ENCODE measurements around the gene SDCBP2. TPM values are rescaled to one million over a fixed set of nuclear protein-coding genes. Genes with fewer than 3 reads are reported as not detected.
A peak's percentile ranks its signal among the peaks of the same experiment; 100 is the strongest.

Gene SDCBP2
- polyA plus RNA-seq, 2 of the 4 experiments (the other 2 are of a cell fraction): 0.35 to 0.58 TPM

DNA sequence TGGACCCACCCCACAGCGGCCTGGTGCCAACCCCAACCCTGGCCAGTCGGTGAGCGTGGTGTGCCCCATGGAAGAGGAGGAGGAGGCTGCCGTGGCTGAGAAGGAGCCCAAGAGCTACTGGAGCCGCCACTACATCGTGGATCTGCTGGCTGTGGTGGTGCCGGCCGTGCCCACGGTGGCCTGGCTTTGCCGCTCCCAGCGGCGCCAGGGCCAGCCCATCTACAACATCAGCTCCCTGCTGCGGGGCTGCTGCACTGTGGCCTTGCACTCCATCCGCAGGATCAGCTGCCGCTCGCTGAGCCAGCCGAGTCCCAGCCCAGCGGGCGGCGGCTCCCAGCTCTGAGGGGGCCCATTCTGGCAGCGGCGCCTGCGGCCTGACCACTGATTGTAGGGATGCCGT, 23.2 kb downstream of the SDCBP2 start (continued):
- TF ChIP-seq TP53 (CRISPR knock-in tag; IDR thresholded peaks at IDR 0.05): no peak
- TF ChIP-seq EP300 (IDR thresholded peaks at IDR 0.05): no peak
- no peak for TF ChIP-seq JUNB (IDR thresholded peaks at IDR 0.05)
- TF ChIP-seq HOXB5 (CRISPR knock-in tag; IDR thresholded peaks at IDR 0.05): no peak
- no peak for TF ChIP-seq POLR2AphosphoS2 (conservative IDR thresholded peaks at IDR 0.05; ENCODE audit: low read length)
- no peak for TF ChIP-seq CHD2 (IDR thresholded peaks at IDR 0.05; ENCODE audit: low read length, partially characterized antibody)
- no peak for TF ChIP-seq RNF2 (IDR thresholded peaks at IDR 0.05; ENCODE audit: borderline replicate concordance, low read depth)
- TF ChIP-seq, protein P1, sequence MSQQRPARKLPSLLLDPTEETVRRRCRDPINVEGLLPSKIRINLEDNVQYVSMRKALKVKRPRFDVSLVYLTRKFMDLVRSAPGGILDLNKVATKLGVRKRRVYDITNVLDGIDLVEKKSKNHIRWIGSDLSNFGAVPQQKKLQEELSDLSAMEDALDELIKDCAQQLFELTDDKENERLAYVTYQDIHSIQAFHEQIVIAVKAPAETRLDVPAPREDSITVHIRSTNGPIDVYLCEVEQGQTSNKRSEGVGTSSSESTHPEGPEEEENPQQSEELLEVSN (IDR thresholded peaks at IDR 0.05; ENCODE audit: borderline replicate concordance, low read depth): no peak

GRCh38 chr20:1304710-1305515, 24.0 kb downstream of the SDCBP2 start:
- H3K4me1 ChIP-seq: peaks cover 5% of the 10 kb centered on the region; the same call in 1 of the 3 replicates
- no peak overlapping the region for H3K4me3 ChIP-seq
- ATAC-seq (no peak), FAIRE-seq (no peak), DNase-seq (ENCODE audit: low read depth in 1 of 2, low spot score in 1 of 2) (no peak)
- no peak overlapping the region for H3K4me2 ChIP-seq
- POLR2A ChIA-PET: no interaction called here
- no peak overlapping the region for H3K27ac ChIP-seq
- 90% methylated on average over 28 of the region's 31 CpGs for WGBS (ENCODE audit: missing lambda C conversion rate)
- CTCF ChIA-PET: interaction anchor here (0.8 to 2.3 kb wide), 6 partner anchors 8 to 199 kb away, joined by 3 to 9 read pairs (median 3); no protein-coding TSS in a partner anchor
- H3K9me3 ChIP-seq: no peaks in the 10 kb centered on the region
- TF ChIP-seq FOSB (CRISPR knock-in tag; IDR thresholded peaks at IDR 0.05) (no peak), HOXA7 (CRISPR knock-in tag; IDR thresholded peaks at IDR 0.05) (no peak), CBX8 (IDR thresholded peaks at IDR 0.05) (no peak), TFCP2L1 (CRISPR knock-in tag; IDR thresholded peaks at IDR 0.05) (no peak), CTCF (IDR thresholded peaks at IDR 0.05) (no peak), JUNB (IDR thresholded peaks at IDR 0.05) (no peak)

- no peak for TF ChIP-seq GATA3 (IDR thresholded peaks at IDR 0.05; ENCODE audit: borderline replicate concordance)
- CTCF ChIA-PET: no interaction called here
Observed at GRCh38 chr20:1302685-1303541, 26.0 kb downstream of the SDCBP2 start.

GRCh38 chr20:1301031-1301529, 27.9 kb downstream of the SDCBP2 start:
- POLR2A ChIA-PET: no interaction called here
- 71% methylated on average over 9 of the region's 9 CpGs for WGBS (ENCODE audit: missing lambda C conversion rate)
- Histone ChIP-seq H3K4me2 (no peak overlapping the region), H3K4me1 (peaks cover 5% of the 10 kb centered on the region; the same call in 1 of the 3 replicates), H3K4me3 (no peak overlapping the region), H3K27ac (peak overlapping the region in 1 of 2 experiments; percentile 33; a peak in 1 of 6 replicates), H3K9me3 (no peaks in the 10 kb centered on the region)
- TF ChIP-seq EHMT2 (IDR thresholded peaks at IDR 0.05; ENCODE audit: low read depth) (no peak), KDM1A (IDR thresholded peaks at IDR 0.05; ENCODE audit: low read depth) (no peak), SMC3 (IDR thresholded peaks at IDR 0.05) (no peak), HDAC2 (IDR thresholded peaks at IDR 0.05) (no peak), CBX2 (IDR thresholded peaks at IDR 0.05; ENCODE audit: borderline replicate concordance, low read depth) (no peak), CBX8 (IDR thresholded peaks at IDR 0.05) (no peak), HEYL (CRISPR knock-in tag; IDR thresholded peaks at IDR 0.05) (no peak)
- CTCF ChIA-PET: interaction anchor here (0.8 to 1.7 kb wide), 3 partner anchors 9 to 202 kb away, joined by 3 to 4 read pairs (median 3); no protein-coding TSS in a partner anchor
- FAIRE-seq (no peak), DNase-seq (ENCODE audit: low read depth in 1 of 2, low spot score in 1 of 2) (peak in 1 of 2 experiments; percentile 31), ATAC-seq (no peak; a peak in 2 of 6 replicates)

More at GRCh38 chr20:1302685-1303541, 26.0 kb downstream of the SDCBP2 start:
- POLR2A ChIA-PET: no interaction called here
- DNase-seq (ENCODE audit: low read depth in 1 of 2, low spot score in 1 of 2) (no peak), FAIRE-seq (no peak), ATAC-seq (peak in 1 of 2 experiments; percentile 26; a peak in 3 of 6 replicates)
- Histone ChIP-seq H3K27ac (no peak overlapping the region), H3K4me3 (no peak overlapping the region), H3K9me3 (no peaks in the 10 kb centered on the region), H3K4me1 (peaks cover 5% of the 10 kb centered on the region; the same call in 1 of the 3 replicates), H3K4me2 (no peak overlapping the region)
- 89% methylated on average over 12 of the region's 12 CpGs for WGBS (ENCODE audit: missing lambda C conversion rate)
